CD1c-positive myeloid dendritic cell (primary cell): ENCODE results near the gene HOMER2.
A peak's percentile ranks its signal among the peaks of the same experiment; 100 is the strongest.

Source experiments
- DNase-seq: peaks from one replicate; pipeline ENCODE4 v3.0.0-alpha.2; 2016; ENCODE audit errors: extremely low spot score

HOMER2 gene

GRCh38 chr15:82858932-82859331 is 93.6 kb downstream of the HOMER2 start:
- DNase-seq: no peak

GRCh38 chr15:82856397-82857170 is 95.9 kb downstream of the HOMER2 start:
- no peak for DNase-seq

- peak; percentile 48 for DNase-seq
These were observed 97.0 kb downstream of the HOMER2 start for GRCh38 chr15:82855286-82856100.

- DNase-seq: no peak
These were observed 98.0 kb downstream of the HOMER2 start for GRCh38 chr15:82854554-82854953.

- peak; percentile 3 for DNase-seq
These were observed 99.5 kb downstream of the HOMER2 start for GRCh38 chr15:82852941-82853561.

- DNase-seq: no peak
These were observed 100.5 kb downstream of the HOMER2 start for GRCh38 chr15:82851981-82852511.

- DNase-seq: no peak
These were observed 101.1 kb downstream of the HOMER2 start for GRCh38 chr15:82851306-82851850.

GRCh38 chr15:82850731-82851130 is 101.8 kb downstream of the HOMER2 start:
- no peak for DNase-seq

- peak; percentile 74 for DNase-seq
These were observed 102.7 kb downstream of the HOMER2 start for GRCh38 chr15:82849556-82850512.

- DNase-seq: no peak
These were observed 104.1 kb downstream of the HOMER2 start for GRCh38 chr15:82848241-82848993.

- DNase-seq: no peak
These were observed 104.8 kb downstream of the HOMER2 start for GRCh38 chr15:82847703-82848102.

- DNase-seq: no peak
These were observed 105.9 kb downstream of the HOMER2 start for GRCh38 chr15:82846621-82847020.

GRCh38 chr15:82845686-82846085 is 106.8 kb downstream of the HOMER2 start:
- DNase-seq: no peak

GRCh38 chr15:82843566-82843965 is 109.0 kb downstream of the HOMER2 start:
- peak; percentile 74 for DNase-seq

- no peak for DNase-seq
These were observed 112.4 kb downstream of the HOMER2 start for GRCh38 chr15:82840166-82840565.

GRCh38 chr15:82839136-82839535 is 113.4 kb downstream of the HOMER2 start:
- no peak for DNase-seq

- DNase-seq: no peak
These were observed 114.3 kb downstream of the HOMER2 start for GRCh38 chr15:82838096-82838735.

GRCh38 chr15:82835391-82835917 is 117.1 kb downstream of the HOMER2 start:
- DNase-seq: no peak

- no peak for DNase-seq
These were observed 119.2 kb downstream of the HOMER2 start for GRCh38 chr15:82833362-82833682.
